Ovary (tissue), 3 donors: ENCODE measurements around the gene CCNG1.

Source experiments
- CTCF ChIP-seq, 3 donors: fragments of 450-650 bp in 2 of 3; fragments of 200-600 bp in 1 of 3; IDR thresholded peaks; one replicate each; pipeline versions ENCODE4 v1.5.1 to v1.8.0; 2016 to 2022; ENCODE audit warnings: antibody characterized with exemption in 3 of 3, mild to moderate bottlenecking in 1 of 3
- EP300 ChIP-seq: sonication (generic); formaldehyde crosslinking; IDR thresholded peaks from one replicate; pipeline ENCODE4 v1.6.1; 2017; ENCODE audit warnings: antibody characterized with exemption
- POLR2A ChIP-seq: fragments of 450-650 bp; IDR thresholded peaks from one replicate; pipeline ENCODE4 v1.6.1; 2017; ENCODE audit warnings: antibody characterized with exemption, mild to moderate bottlenecking, moderate library complexity
- donor health status: DM: no; HTN: no; CAD: no.

DNA sequence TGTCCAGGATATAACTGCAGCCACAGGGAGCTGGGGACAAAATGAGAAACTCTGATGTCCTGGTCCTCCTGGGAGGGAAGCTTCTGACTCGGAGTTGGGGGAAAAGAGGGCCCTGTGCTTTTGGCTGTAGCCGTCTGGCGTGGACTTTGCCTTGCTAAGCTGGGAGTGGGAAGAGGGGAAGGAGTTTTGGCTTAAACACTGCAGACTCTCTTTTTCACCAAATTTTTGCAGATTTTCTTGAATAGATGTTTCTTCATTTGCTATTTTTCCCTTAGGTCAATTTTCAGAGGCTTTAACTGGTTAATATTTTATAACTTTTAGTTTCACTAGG lies 52.3 kb downstream of the CCNG1 start:
- no peak for TF ChIP-seq CTCF (IDR thresholded peaks at IDR 0.05)
- no peak for TF ChIP-seq POLR2A
- no peak for TF ChIP-seq EP300
